ENCODE measurements around the gene MRGPRD. TPM values are rescaled to one million over a fixed set of nuclear protein-coding genes. Genes with fewer than 3 reads are reported as not detected.

The MRGPRD gene
- total RNA-seq, 1 donor from 2014 or later: not detected

- Mint-ChIP-seq H3K36me3 (ENCODE audit: low read depth, unreplicated experiment) (peaks cover 10% of the 10 kb centered on the region), H3K27ac (ENCODE audit: unreplicated experiment) (no peak overlapping the region), H3K4me1 (ENCODE audit: unreplicated experiment) (no peaks in the 10 kb centered on the region), H3K9me3 (ENCODE audit: unreplicated experiment) (no peaks in the 10 kb centered on the region), H3K4me3 (ENCODE audit: unreplicated experiment) (no peak overlapping the region), H3K27me3 (ENCODE audit: unreplicated experiment) (no peaks in the 10 kb centered on the region)
- no peak for DNase-seq (ENCODE audit: low spot score)
- TF ChIP-seq CTCF (IDR thresholded peaks at IDR 0.05; ENCODE audit: unreplicated experiment): no peak
These were observed 38.6 kb downstream of the MRGPRD start for GRCh38 chr11:68942095-68942620.

GRCh38 chr11:68941324-68942094 is 39.3 kb downstream of the MRGPRD start:
- DNase-seq (ENCODE audit: low spot score): no peak
- Mint-ChIP-seq H3K36me3 (ENCODE audit: low read depth, unreplicated experiment) (peaks cover 10% of the 10 kb centered on the region), H3K4me1 (ENCODE audit: unreplicated experiment) (no peaks in the 10 kb centered on the region), H3K9me3 (ENCODE audit: unreplicated experiment) (no peaks in the 10 kb centered on the region), H3K4me3 (ENCODE audit: unreplicated experiment) (no peak overlapping the region), H3K27ac (ENCODE audit: unreplicated experiment) (no peak overlapping the region), H3K27me3 (ENCODE audit: unreplicated experiment) (no peaks in the 10 kb centered on the region)
- no peak for TF ChIP-seq CTCF (IDR thresholded peaks at IDR 0.05; ENCODE audit: unreplicated experiment)

- no peaks in the 10 kb centered on the region for H3K4me1 Mint-ChIP-seq (ENCODE audit: unreplicated experiment)
These were observed 40.0 kb downstream of the MRGPRD start for GRCh38 chr11:68940651-68941323.

GRCh38 chr11:68939583-68940555 is 40.9 kb downstream of the MRGPRD start:
- H3K9me3 Mint-ChIP-seq (ENCODE audit: unreplicated experiment): no peaks in the 10 kb centered on the region
- H3K27ac Mint-ChIP-seq (ENCODE audit: unreplicated experiment): no peak overlapping the region
- no peak for DNase-seq (ENCODE audit: low spot score)
- no peak for TF ChIP-seq CTCF (IDR thresholded peaks at IDR 0.05; ENCODE audit: unreplicated experiment)
- peaks cover 2% of the 10 kb centered on the region for H3K27me3 Mint-ChIP-seq (ENCODE audit: unreplicated experiment)
- H3K4me1 Mint-ChIP-seq (ENCODE audit: unreplicated experiment): no peaks in the 10 kb centered on the region
- peaks cover 14% of the 10 kb centered on the region for H3K36me3 Mint-ChIP-seq (ENCODE audit: low read depth, unreplicated experiment)
- H3K4me3 Mint-ChIP-seq (ENCODE audit: unreplicated experiment): no peak overlapping the region

More at GRCh38 chr11:68940651-68941323, 40.0 kb downstream of the MRGPRD start:
- no peaks in the 10 kb centered on the region for H3K9me3 Mint-ChIP-seq (ENCODE audit: unreplicated experiment)
- H3K36me3 Mint-ChIP-seq (ENCODE audit: low read depth, unreplicated experiment): peaks cover 10% of the 10 kb centered on the region
- H3K27ac Mint-ChIP-seq (ENCODE audit: unreplicated experiment): no peak overlapping the region
- H3K27me3 Mint-ChIP-seq (ENCODE audit: unreplicated experiment): no peaks in the 10 kb centered on the region
- no peak overlapping the region for H3K4me3 Mint-ChIP-seq (ENCODE audit: unreplicated experiment)
- DNase-seq (ENCODE audit: low spot score): no peak
- TF ChIP-seq CTCF (IDR thresholded peaks at IDR 0.05; ENCODE audit: unreplicated experiment): no peak
